ENCODE data around the gene NID1.
"Not testable (repeated sequence)": the region's sequence is repeated elsewhere in the genome, so short reads cannot be mapped to it uniquely, and the experiment has no call there.

- TF ChIP-seq CTCF, POLR2A (IDR thresholded peaks at IDR 0.05): not testable (repeated sequence)
Observed at GRCh38 chr1:235927551-235927950, 137.3 kb downstream of the NID1 start.
